ENCODE results near the gene ZNF738.
"Not testable (repeated sequence)": the region's sequence is repeated elsewhere in the genome, so short reads cannot be mapped to it uniquely, and the experiment has no call there.

The ZNF738 gene

DNA sequence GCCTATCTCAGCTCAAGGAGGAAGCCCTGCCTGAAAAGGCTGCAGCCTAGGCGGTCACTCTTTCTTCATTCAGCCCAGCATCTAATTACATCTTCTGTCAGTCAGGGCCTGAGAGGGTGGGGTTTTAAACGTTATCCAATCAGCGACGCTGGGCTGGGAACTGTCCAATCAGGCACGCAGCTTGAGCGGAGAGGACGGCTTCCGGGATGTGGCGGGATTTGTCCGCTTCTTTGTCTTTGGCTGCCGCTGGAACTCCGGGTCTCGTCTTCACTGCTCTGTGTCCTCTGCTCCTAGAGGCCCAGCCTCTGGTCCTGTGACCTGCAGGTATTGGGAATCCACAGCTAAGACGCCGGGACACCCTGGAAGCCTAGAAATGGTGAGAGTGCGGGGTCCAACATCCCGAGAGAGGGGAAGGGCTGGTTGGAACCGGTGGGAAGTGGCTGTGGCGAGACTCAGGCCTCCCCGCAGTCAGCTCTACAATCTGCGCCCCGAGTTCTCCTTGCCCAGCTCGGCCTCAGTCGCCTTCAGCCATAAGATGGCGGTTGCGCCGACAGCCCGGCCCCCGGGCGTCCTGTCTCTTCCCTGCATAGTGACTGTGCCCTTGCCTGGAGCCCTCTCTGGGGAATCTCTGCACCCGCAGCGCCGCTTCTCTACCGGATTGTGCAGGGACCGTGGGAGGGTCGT lies at the start of gene ZNF738:
ZNF738 (plus strand) TSS at position 233 of the 684 bp plus-strand sequence; CDS start at position 374, 141 bp downstream.
- DNase-seq: peak; percentile 89

GRCh38 chr19:21312807-21313206 lies 46.0 kb upstream of the ZNF738 start:
- DNase-seq: not testable (repeated sequence)

- no peak for DNase-seq
These were observed 44.1 kb upstream of the ZNF738 start for GRCh38 chr19:21314676-21315075.

- DNase-seq: no peak
These were observed 41.0 kb upstream of the ZNF738 start for GRCh38 chr19:21317821-21318220.

- DNase-seq: no peak
These were observed 37.7 kb upstream of the ZNF738 start for GRCh38 chr19:21321134-21321533.

DNA sequence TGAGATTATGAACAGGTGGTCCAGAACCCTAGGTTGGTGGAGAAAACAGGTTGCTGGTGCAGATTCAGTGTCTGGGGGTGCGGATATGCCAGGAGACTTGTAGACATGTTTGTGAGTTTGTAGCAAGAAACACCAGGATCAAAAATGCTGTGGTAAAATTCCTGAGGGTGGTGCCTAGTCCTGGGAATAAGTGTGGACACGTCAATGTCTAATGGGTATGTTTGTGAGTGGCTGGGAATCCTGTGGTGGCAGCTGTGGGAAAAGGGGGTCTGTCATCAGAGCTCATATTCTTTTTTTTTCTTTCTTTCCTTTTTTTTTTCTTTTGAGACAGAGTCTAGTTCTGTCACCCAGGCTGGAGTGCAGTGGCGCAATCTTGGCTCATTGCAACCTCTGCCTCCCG lies 36.8 kb upstream of the ZNF738 start:
- no peak for DNase-seq

- no peak for DNase-seq
These were observed 36.3 kb upstream of the ZNF738 start for GRCh38 chr19:21322528-21322927.

DNA sequence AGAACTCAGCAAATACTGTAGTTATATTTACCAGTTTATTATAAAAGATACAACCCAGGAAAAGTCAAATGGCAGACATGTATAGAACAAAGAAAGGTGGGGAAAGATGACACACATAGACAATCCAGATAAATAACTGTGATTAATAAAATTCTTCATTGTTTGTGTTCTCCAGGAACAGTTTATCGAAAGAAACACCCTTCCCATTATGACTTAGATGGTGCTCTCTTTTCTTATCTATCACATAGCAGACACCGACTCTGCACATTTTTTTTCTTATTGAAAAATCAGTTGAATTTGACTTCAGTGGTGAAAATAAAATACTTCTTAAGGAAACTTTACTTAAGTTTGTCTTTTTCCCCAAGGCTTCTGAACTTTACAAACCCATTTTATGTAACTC lies 35.8 kb upstream of the ZNF738 start:
- no peak for DNase-seq

DNA sequence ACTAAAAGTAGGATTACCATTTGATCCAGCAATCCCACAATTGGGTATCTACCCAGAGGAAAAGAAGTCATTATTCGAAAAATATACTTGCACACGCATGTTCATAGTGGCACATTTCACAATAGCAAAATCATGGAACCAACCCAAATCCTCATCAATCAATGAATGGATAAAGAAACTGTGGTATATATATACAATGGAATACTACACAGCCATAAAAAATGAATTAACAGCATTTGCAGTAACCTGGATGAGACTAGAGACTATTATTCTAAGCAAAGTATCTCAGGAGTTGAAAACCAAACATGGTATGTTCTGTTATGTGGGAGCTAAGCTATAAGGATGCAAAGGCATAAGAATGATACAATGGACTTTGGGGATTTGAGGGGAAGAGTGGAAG lies 32.6 kb upstream of the ZNF738 start:
- DNase-seq: no peak

DNA sequence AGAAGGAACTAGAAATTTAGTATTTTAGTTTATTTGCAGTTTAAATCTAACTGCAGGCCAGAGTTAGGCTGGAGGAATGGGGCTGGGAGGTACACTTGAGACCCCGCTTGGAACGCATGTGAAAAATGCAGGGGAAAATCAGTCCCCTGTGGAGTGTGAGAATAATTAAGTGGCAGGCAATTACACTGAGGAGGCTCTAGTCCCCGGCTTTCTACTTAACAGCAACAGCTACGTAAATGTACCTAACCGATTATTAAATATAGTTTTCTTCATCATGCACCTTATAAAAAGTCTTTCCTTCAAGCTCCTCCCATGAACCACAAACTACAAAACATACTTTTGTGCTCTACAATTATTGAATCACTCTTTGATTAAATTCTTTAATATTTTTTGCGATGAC lies 30.4 kb upstream of the ZNF738 start:
- DNase-seq: no peak

DNA sequence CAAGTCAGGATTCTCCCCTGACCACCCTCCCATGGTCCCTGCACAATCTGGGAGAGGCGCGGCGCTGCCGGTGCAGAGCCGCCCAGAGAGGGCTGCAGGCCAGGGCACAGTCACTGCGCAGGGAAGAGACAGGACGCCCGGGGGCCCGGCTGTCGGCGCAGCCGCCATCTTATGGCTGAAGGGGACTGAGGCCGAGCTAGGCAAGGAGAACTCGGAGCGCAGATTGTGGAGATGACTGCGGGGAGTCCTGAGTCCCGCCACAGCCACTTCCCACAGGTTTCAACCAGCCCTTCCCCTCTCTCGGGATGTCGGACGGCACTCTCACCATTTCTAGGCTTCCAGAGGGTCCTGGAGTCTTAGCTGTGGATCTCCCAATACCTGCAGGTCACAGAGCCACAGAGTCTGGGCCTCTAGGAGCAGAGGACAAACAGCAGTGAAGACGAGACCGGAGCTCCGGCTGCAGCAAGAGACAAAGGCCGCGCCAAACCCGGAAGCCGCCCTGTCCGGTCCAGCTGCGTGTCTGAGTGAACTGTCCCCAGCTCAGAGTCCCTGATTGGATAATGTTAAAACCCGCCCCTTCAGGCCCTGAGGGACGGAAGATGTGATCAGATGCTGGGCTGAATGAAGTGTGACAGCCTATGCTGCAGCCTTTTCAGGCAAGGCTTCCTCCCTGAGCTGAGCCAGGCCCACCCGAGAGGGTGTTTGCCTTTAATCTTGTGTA lies 29.8 kb upstream of the ZNF738 start, which contains the start of gene ZNF708:
ZNF708 (minus strand) TSS at position 526 of the 721 bp plus-strand sequence; CDS start at position 328, 198 bp downstream.
- peak; percentile 81 for DNase-seq

- no peak for DNase-seq
These were observed 23.1 kb upstream of the ZNF738 start for GRCh38 chr19:21335721-21336120.

DNA sequence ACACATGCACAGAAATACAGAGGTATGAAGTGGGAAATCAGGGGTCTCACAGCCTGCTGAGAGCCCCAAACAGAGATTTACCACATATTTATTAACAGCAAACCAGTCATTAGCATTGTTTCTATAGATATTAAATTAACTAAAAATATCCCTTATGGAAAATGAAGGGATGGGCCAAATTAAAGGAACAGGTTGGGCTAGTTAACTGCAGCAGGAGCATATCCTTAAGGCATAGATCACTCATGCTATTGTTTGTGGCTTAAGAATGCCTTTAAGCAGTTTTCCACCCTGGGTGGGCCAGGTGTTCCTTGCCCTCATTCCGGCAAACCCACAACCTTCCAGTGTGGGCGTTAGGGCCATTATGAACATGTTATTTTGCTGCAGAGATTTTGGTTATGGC lies 14.0 kb upstream of the ZNF738 start:
- DNase-seq: not testable (repeated sequence)

DNA sequence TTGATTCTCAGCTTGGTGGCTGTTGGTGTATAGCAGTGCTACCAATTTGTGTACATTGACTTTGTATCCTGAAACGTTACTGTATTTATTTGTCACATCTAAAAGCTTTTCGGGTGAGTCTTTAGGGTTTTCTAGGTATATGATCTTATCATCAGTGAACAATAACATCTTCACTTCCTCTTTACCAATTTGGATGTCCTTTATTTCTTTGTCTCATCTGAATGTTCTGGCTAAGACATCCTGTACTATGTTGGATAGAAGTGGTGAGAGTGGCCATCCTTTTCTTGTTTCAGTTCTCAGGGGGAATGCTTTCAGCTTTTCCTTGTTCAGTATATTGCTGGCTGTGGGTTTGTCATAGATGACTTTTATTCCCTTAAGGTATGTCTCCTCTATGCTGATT lies 6.0 kb upstream of the ZNF738 start:
- DNase-seq: no peak

DNA sequence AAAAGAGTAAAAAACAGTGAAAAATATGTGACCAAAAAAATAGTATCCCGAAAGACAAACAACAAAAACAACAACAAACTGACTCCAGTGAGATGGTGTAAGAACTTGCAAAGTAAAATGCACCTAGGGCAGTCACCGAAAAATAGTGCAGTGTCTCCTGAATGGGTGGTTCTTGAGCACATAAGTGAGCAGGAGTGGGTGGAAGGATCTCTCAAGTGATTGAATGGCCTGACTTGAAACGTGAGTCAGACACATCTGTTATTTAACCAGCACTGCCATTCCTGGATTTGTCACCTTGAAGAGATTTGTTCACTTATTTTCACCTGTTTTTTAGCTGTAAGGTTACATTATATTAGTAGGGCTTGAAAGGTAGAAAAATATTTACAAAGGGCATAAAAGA lies 3.5 kb downstream of the ZNF738 start:
- DNase-seq: no peak

DNA sequence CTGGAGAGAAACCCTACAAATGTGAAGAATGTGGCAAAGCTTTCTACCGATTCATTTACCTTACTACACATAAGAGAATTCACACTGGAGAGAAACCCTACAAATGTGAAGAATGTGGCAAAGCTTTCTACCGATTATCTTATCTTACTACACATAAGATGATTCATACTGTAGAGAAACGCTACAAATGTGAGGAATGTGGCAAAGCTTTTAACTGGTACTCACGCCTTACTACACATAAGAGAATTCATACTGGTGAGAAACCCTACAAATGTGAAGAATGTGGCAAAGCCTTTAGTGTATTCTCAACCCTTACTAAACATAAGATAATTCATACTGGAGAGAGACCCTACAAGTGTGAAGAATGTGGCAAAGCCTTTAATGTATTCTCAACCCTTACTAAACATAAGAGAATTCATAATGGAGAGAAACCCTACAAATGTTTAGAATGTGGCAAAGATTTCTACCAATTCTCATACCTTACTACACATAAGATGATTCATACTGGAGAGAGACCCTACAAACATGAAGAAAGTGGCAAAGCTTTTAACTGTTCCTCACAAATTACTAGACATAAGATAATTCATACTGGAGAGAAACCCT lies 25.3 kb downstream of the ZNF738 start:
- DNase-seq: no peak

DNA sequence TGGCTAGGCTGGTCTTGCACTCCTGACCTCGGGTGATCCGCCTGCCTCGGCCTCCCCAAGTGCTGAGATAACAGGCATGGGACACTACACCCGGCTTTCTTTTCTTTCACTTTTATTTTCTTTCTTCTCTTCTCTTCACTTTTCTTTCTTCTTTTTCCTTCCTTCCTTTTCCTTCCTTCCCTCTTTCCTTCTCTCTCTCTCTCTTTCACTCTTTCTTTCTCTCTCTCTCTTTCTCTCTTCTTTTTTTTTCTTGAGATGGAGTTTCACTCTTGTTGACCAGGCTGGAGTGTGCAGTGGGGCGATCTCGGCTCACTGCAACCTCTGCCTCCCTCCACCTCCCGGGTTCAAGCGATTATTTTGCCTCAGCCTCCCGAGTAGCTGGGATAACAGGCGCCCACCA lies 37.3 kb downstream of the ZNF738 start:
- DNase-seq: no peak

DNA sequence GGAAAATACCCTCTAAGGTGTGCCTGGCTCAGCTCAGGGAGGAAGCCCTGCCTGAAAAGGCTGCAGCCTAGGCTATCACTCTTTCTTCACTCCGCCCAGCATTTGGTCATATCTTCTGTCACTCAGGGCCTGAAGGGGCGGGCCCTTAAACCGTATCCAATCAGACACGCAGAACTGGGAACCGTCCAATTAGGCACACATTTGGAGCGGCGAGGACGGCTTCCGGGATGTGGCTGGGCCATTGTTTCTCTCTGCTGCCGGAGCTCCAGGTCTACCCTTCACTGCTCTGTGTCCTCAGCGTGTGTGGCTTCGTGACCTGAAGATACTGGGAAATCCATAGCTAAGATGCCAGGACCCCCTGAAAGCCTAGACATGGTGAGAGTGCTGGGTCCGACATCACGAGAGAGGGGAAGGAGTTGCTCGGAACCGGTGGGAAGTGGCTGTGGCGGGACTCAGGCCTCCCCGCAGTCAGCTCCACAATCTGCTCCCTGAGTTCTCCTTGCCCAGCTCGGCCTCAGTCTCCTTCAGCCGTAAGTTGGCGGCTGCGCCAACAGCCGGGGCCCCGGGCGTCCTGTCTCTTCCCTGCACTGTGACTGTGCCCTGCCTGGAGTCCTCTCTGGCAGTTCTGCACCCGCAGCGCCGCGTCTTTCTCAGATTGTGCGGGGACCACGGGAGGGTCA lies 38.2 kb downstream of the ZNF738 start, which contains the start of gene ZNF493:
ZNF493 (plus strand) TSS at position 241 of the 680 bp plus-strand sequence; CDS start at position 346, 105 bp downstream.
- DNase-seq: peak; percentile 93

DNA sequence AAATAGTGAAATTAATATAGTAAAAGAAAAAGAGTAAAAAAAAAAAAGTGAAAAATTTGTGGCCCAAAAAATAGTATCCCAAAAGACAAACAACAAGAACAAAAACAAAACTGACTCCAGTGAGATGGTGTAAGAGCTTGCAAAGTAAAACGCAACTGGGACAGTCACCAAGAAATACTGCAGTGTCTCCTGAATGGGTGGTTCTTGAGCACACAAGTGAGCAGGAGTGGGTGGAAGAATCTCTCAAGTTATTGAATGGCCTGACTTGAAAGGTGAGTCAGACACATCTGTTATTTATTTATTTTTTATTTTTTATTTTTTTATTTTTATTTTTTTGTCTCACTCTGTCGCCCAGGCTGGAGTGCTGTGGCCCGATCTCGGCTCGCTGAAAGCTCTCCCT lies 40.1 kb downstream of the ZNF738 start:
- DNase-seq: no peak

- DNase-seq: no peak
These were observed 43.6 kb downstream of the ZNF738 start for GRCh38 chr19:21402303-21402985.

DNA sequence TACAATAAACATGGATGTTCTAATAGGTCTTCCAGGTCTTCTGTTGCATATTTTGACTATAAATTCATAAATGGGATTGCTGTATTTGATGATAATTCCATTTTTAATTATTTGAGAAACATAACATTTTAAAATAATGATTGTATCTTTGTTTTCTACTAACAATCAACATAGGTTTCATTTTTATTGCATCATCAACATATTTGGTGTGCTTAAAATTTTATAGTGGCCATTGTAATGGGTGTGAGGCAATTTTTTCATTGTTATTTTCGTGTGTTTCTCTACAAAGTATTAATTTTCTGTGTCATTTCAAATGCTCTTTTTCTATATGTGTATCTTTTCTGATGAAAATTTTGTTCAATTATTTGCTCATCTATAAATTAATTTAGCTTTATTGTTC lies 51.4 kb downstream of the ZNF738 start:
- no peak for DNase-seq

DNA sequence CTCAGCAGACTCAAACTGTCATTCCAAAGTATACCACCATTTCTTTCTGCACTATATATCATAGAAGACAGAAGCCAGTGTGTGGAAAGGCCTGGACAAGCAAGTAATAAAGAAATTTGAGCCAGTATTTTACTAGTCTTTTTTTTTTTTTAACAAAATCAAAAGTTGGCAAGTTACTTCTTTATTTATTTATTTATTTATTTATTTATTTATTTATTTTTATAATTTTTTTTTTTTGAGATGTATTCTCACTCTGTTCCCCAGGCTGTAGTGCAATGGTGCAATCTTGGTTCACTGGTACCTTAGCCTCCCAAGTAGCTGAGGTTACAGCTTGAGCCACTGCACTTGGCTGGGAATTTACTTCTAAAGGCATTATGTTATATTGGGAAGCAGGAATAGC lies 63.4 kb downstream of the ZNF738 start:
- no peak for DNase-seq

Data from stimulated activated CD4-positive, alpha-beta T cell treated with anti-CD3 and anti-CD28 coated beads, Interleukin-4, amount 100 ng/mL, for 24 hours (primary cell).